Liver (tissue), 3 donors: ENCODE results near the gene ATXN1.

ENCODE experiments used
- FOXA2 ChIP-seq: IDR thresholded peaks from 2 replicates; pipeline ENCODE4 v1.6.1; 2016; ENCODE audit warnings: antibody characterized with exemption
- JUND ChIP-seq, 2 donors: IDR thresholded peaks; 2 replicates each; pipeline ENCODE4 v1.6.1; 2016; ENCODE audit warnings: antibody characterized with exemption in 2 of 2
- MAX ChIP-seq: IDR thresholded peaks from 2 replicates; pipeline ENCODE4 v1.6.1; 2016; ENCODE audit warnings: antibody characterized with exemption
- YY1 ChIP-seq: IDR thresholded peaks from 2 replicates; pipeline ENCODE4 v1.6.1; 2016; ENCODE audit warnings: antibody characterized with exemption, mild to moderate bottlenecking
- TF ChIP-seq, protein P1 (sequence below): fragments of 150-350 bp; IDR thresholded peaks from 2 replicates; pipeline ENCODE4 v1.5.1; 2017; ENCODE audit warnings: improper control_type of control experiment, low read depth, low read length; ENCODE audit not compliant: missing input control
- TF ChIP-seq, protein P2 (sequence below): IDR thresholded peaks from 2 replicates; pipeline ENCODE4 v1.6.1; 2016; ENCODE audit warnings: antibody characterized with exemption, mild to moderate bottlenecking
- donor health status: healthy.
- donor health status: healthy.

DNA sequence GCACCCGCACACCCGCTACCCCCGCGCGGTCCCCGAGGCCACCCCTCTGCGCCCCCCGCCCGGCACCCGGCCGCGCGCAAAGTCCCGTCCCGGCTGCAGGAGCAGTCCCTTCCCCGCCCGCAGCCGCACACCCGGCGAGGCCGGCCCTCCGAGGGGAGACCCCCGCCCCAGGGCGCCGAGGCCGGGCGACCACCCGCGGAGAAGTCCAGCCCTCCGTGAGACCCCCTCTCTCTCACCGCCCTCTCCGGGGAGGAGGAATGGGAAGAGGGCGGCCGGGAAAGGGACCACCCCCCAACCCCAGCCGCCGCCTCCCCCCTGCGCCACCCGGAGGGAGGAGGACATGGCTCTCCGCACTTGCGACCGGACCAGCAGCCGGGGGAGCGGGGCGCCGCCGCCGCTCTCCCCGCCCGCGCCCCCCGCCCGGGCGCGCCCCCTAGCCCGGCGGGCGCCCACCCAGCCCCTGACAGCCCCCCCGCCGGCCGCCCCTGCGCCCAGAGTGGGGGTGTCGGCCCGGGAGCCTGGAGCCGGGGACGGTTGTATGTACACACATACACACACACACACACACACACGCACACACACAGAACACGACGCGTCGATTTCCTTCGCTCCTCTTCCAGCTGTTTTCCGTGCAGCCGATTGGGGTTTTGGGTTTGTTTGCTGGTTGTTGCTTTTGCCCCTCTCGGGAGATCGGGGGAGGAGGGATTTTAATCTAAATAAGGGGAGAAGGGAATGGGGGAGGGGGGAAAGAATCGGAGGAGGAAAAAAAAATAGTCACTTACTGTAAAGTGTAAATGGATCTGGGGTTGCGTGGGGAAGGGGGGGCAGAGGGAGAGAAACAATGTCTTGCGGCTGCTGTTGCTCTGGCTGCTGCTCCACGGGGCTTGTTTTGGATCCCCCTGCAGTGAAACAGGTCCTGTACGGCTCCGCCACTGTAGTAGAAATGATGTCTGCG lies at the start of gene ATXN1:
- no peak for TF ChIP-seq YY1
- TF ChIP-seq, protein P1, sequence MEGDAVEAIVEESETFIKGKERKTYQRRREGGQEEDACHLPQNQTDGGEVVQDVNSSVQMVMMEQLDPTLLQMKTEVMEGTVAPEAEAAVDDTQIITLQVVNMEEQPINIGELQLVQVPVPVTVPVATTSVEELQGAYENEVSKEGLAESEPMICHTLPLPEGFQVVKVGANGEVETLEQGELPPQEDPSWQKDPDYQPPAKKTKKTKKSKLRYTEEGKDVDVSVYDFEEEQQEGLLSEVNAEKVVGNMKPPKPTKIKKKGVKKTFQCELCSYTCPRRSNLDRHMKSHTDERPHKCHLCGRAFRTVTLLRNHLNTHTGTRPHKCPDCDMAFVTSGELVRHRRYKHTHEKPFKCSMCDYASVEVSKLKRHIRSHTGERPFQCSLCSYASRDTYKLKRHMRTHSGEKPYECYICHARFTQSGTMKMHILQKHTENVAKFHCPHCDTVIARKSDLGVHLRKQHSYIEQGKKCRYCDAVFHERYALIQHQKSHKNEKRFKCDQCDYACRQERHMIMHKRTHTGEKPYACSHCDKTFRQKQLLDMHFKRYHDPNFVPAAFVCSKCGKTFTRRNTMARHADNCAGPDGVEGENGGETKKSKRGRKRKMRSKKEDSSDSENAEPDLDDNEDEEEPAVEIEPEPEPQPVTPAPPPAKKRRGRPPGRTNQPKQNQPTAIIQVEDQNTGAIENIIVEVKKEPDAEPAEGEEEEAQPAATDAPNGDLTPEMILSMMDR: no peak
- TF ChIP-seq FOXA2: no peak
- TF ChIP-seq, protein P2, sequence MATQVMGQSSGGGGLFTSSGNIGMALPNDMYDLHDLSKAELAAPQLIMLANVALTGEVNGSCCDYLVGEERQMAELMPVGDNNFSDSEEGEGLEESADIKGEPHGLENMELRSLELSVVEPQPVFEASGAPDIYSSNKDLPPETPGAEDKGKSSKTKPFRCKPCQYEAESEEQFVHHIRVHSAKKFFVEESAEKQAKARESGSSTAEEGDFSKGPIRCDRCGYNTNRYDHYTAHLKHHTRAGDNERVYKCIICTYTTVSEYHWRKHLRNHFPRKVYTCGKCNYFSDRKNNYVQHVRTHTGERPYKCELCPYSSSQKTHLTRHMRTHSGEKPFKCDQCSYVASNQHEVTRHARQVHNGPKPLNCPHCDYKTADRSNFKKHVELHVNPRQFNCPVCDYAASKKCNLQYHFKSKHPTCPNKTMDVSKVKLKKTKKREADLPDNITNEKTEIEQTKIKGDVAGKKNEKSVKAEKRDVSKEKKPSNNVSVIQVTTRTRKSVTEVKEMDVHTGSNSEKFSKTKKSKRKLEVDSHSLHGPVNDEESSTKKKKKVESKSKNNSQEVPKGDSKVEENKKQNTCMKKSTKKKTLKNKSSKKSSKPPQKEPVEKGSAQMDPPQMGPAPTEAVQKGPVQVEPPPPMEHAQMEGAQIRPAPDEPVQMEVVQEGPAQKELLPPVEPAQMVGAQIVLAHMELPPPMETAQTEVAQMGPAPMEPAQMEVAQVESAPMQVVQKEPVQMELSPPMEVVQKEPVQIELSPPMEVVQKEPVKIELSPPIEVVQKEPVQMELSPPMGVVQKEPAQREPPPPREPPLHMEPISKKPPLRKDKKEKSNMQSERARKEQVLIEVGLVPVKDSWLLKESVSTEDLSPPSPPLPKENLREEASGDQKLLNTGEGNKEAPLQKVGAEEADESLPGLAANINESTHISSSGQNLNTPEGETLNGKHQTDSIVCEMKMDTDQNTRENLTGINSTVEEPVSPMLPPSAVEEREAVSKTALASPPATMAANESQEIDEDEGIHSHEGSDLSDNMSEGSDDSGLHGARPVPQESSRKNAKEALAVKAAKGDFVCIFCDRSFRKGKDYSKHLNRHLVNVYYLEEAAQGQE: peak; percentile 38
- no peak for TF ChIP-seq MAX
- TF ChIP-seq JUND (IDR thresholded peaks at IDR 0.05): no peak
